Activated naive CD4-positive, alpha-beta T cell treated with anti-CD3 and anti-CD28 coated beads, Interleukin-2, amount 50 U/mL, for 24 hours (primary cell): ENCODE results near the gene RSPH3.
"Not testable (repeated sequence)": the region's sequence is repeated elsewhere in the genome, so short reads cannot be mapped to it uniquely, and the experiment has no call there.

ENCODE experiments used
- H3K27ac Mint-ChIP-seq: one replicate; pipeline ENCODE4 v1.8.0; 2021; ENCODE audit warnings: mild to moderate bottlenecking, mixed read lengths
- H3K27me3 Mint-ChIP-seq: one replicate; pipeline ENCODE4 v1.8.0; 2021; ENCODE audit warnings: mixed read lengths
- H3K36me3 Mint-ChIP-seq: one replicate; pipeline ENCODE4 v1.8.0; 2021; ENCODE audit warnings: mixed read lengths
- H3K4me1 Mint-ChIP-seq: one replicate; pipeline ENCODE4 v1.8.0; 2021; ENCODE audit warnings: mixed read lengths
- H3K4me3 Mint-ChIP-seq: one replicate; pipeline ENCODE4 v1.8.0; 2021; ENCODE audit warnings: mild to moderate bottlenecking, mixed read lengths
- H3K9me3 Mint-ChIP-seq: one replicate; pipeline ENCODE4 v1.8.0; 2021; ENCODE audit warnings: mixed read lengths

Gene RSPH3

GRCh38 chr6:158963020-158963808 is 36.8 kb downstream of the RSPH3 start:
- Mint-ChIP-seq H3K9me3 (peaks cover 8% of the 10 kb centered on the region), H3K4me3 (no peak overlapping the region), H3K27me3 (no peaks in the 10 kb centered on the region), H3K36me3 (peaks cover 4% of the 10 kb centered on the region), H3K27ac (no peak overlapping the region), H3K4me1 (no peaks in the 10 kb centered on the region)

GRCh38 chr6:158962371-158962770 is 37.6 kb downstream of the RSPH3 start:
- Mint-ChIP-seq H3K36me3 (peaks cover 3% of the 10 kb centered on the region), H3K27ac (no peak overlapping the region), H3K4me1 (no peaks in the 10 kb centered on the region), H3K9me3 (peaks cover 8% of the 10 kb centered on the region), H3K4me3 (no peak overlapping the region), H3K27me3 (no peaks in the 10 kb centered on the region)

GRCh38 chr6:158960026-158960425 is 40.0 kb downstream of the RSPH3 start:
- no peaks in the 10 kb centered on the region for H3K36me3 Mint-ChIP-seq
- H3K4me1 Mint-ChIP-seq, result no peaks in the 10 kb centered on the region
- no peak overlapping the region for H3K27ac Mint-ChIP-seq
- H3K9me3 Mint-ChIP-seq, result no peaks in the 10 kb centered on the region
- H3K4me3 Mint-ChIP-seq, result no peak overlapping the region
- no peaks in the 10 kb centered on the region for H3K27me3 Mint-ChIP-seq

GRCh38 chr6:158959552-158959951 is 40.5 kb downstream of the RSPH3 start:
- H3K27me3 Mint-ChIP-seq, result no peaks in the 10 kb centered on the region
- H3K36me3 Mint-ChIP-seq, result no peaks in the 10 kb centered on the region
- H3K4me3 Mint-ChIP-seq, result no peak overlapping the region
- no peaks in the 10 kb centered on the region for H3K4me1 Mint-ChIP-seq
- no peaks in the 10 kb centered on the region for H3K9me3 Mint-ChIP-seq
- H3K27ac Mint-ChIP-seq, result no peak overlapping the region

DNA sequence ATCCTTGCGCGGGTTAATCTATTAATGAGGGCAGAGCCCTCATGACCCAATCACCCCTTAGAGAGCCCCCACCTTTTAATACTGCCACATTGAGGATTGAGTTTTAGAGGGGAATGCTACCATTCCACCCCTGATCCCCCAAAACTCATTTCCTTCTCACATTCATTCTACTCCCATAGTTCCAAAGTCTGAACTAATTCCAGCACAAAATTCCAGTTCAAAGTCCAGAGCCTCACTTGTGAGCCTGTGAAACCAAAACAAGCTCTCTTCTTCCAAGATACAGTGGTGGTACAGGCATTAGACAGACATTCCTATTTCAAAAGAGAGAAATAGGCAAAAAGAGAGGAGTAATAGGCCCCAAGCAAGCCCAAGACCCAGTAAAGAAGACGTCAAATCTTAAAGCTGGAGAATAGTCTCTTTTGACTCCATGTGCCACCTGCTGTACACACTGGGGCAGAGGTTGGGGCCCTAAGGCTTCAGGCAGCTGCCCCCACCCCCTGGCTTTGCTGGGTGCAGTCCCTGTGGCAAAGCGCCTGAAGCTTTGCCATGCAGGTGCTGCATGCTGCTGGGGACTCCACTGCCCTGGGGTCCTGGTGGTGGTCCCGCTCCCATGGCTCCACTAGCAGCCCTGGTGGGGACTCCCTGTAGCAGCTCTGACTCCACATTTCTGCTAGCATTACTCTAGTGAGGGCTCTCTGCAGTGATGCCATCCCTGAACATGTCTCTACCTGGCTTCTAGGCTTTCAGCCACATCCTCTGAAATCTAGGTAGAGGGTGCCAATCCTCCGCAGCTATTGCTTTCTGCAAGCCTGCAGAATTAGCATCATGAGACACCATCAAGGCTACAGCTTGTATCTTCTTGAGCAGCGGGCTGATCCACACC is 41.3 kb downstream of the RSPH3 start:
- Mint-ChIP-seq H3K4me1 (no peaks in the 10 kb centered on the region), H3K4me3 (no peak overlapping the region), H3K27me3 (no peaks in the 10 kb centered on the region), H3K27ac (no peak overlapping the region), H3K36me3 (no peaks in the 10 kb centered on the region), H3K9me3 (no peaks in the 10 kb centered on the region)

DNA sequence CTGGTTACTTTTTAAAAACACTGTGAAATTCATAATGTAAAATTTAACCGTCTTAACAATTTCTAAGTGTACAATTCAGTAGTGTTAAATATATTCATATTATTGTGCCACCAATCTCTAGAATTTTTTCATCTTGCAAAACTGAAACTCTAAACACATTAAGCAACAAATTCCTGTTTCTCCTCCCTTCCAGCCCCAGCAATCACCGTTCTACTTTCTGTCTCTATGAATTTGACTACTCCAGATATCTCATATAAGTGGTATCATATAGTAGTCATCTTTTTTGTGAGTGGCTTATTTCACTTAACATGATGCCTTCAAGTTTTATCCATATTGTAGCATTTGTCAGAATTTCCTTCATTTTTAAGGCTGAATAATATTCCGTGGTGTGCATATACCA is 44.7 kb downstream of the RSPH3 start:
- Mint-ChIP-seq H3K36me3 (peaks cover 2% of the 10 kb centered on the region), H3K4me3 (no peak overlapping the region), H3K27me3 (no peaks in the 10 kb centered on the region), H3K27ac (no peak overlapping the region), H3K9me3 (no peaks in the 10 kb centered on the region), H3K4me1 (no peaks in the 10 kb centered on the region)

GRCh38 chr6:158954753-158955152 is 45.2 kb downstream of the RSPH3 start:
- Mint-ChIP-seq H3K4me1 (no peaks in the 10 kb centered on the region), H3K9me3 (no peaks in the 10 kb centered on the region), H3K4me3 (no peak overlapping the region), H3K27ac (no peak overlapping the region), H3K36me3 (peaks cover 2% of the 10 kb centered on the region), H3K27me3 (no peaks in the 10 kb centered on the region)

DNA sequence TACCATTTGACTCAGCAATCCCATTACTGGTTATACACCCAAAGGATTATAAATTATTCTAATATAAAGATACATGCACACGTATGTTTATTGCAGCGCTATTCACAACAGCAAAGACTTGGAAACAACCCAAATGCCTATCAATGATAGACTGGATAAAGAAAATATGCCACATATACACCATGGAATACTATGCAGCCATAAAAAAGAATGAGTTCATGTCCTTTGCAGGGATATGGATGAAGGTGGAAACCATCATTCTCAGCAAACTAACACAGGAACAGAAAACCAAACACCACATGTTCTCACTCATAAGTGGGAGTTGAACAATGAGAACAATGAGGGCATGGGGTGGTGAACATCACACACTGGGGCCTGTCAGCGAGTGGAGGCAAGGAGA is 48.0 kb downstream of the RSPH3 start:
- not testable (repeated sequence) for H3K27ac Mint-ChIP-seq, H3K4me1 Mint-ChIP-seq, H3K4me3 Mint-ChIP-seq, H3K9me3 Mint-ChIP-seq, H3K27me3 Mint-ChIP-seq, H3K36me3 Mint-ChIP-seq

- H3K9me3 Mint-ChIP-seq, H3K4me3 Mint-ChIP-seq, H3K27ac Mint-ChIP-seq, H3K36me3 Mint-ChIP-seq, H3K4me1 Mint-ChIP-seq, H3K27me3 Mint-ChIP-seq: not testable (repeated sequence)
These were observed 48.4 kb downstream of the RSPH3 start for GRCh38 chr6:158951565-158951964.

- no peaks in the 10 kb centered on the region for H3K27me3 Mint-ChIP-seq
- no peak overlapping the region for H3K27ac Mint-ChIP-seq
- peaks cover 6% of the 10 kb centered on the region for H3K36me3 Mint-ChIP-seq
- no peaks in the 10 kb centered on the region for H3K4me1 Mint-ChIP-seq
- H3K9me3 Mint-ChIP-seq, result no peaks in the 10 kb centered on the region
- H3K4me3 Mint-ChIP-seq, result no peak overlapping the region
These were observed 52.7 kb downstream of the RSPH3 start for GRCh38 chr6:158947284-158947683.

- H3K27ac Mint-ChIP-seq, result peak overlapping the region; percentile 65
- no peaks in the 10 kb centered on the region for H3K9me3 Mint-ChIP-seq
- no peak overlapping the region for H3K4me3 Mint-ChIP-seq
- peaks cover 14% of the 10 kb centered on the region for H3K4me1 Mint-ChIP-seq
- H3K36me3 Mint-ChIP-seq, result peaks cover 4% of the 10 kb centered on the region
- peaks cover 4% of the 10 kb centered on the region for H3K27me3 Mint-ChIP-seq
These were observed 56.5 kb downstream of the RSPH3 start for GRCh38 chr6:158943380-158944032.

GRCh38 chr6:158942349-158942748 is 57.7 kb downstream of the RSPH3 start:
- peaks cover 14% of the 10 kb centered on the region for H3K4me1 Mint-ChIP-seq
- no peak overlapping the region for H3K27ac Mint-ChIP-seq
- H3K27me3 Mint-ChIP-seq, result peaks cover 4% of the 10 kb centered on the region
- no peak overlapping the region for H3K4me3 Mint-ChIP-seq
- H3K9me3 Mint-ChIP-seq, result no peaks in the 10 kb centered on the region
- peaks cover 4% of the 10 kb centered on the region for H3K36me3 Mint-ChIP-seq

DNA sequence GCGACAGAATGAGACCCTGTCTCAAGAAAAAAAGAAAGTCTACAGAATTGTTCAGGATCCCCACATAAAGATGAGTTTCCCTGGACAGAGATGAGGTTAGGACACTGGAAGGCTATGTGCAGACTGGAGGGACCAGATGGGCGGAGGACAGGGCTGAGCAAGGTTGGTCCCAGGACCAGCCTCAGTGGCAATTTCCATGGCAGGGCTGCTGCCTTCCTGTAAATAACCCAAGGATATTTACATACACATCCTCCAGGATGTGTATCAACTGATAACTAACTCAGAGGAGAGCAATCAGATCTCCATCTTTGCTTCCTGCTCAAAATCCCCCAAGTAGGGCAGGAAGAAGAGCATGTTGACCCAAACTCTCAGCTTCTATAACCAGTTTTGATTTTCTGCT is 58.8 kb downstream of the RSPH3 start:
- Mint-ChIP-seq H3K27me3 (peaks cover 4% of the 10 kb centered on the region), H3K9me3 (no peaks in the 10 kb centered on the region), H3K36me3 (peaks cover 4% of the 10 kb centered on the region), H3K4me3 (no peak overlapping the region), H3K4me1 (peaks cover 14% of the 10 kb centered on the region), H3K27ac (no peak overlapping the region)

- H3K4me1 Mint-ChIP-seq, result peaks cover 14% of the 10 kb centered on the region
- no peaks in the 10 kb centered on the region for H3K9me3 Mint-ChIP-seq
- H3K27ac Mint-ChIP-seq, result peak overlapping the region; percentile 55
- H3K36me3 Mint-ChIP-seq, result peaks cover 4% of the 10 kb centered on the region
- peaks cover 4% of the 10 kb centered on the region for H3K27me3 Mint-ChIP-seq
- H3K4me3 Mint-ChIP-seq, result peak overlapping the region; percentile 88
These were observed 60.5 kb downstream of the RSPH3 start for GRCh38 chr6:158939255-158940159.

GRCh38 chr6:158938811-158939254 is 61.2 kb downstream of the RSPH3 start:
- peaks cover 14% of the 10 kb centered on the region for H3K4me1 Mint-ChIP-seq
- no peak overlapping the region for H3K27ac Mint-ChIP-seq
- peak overlapping the region; percentile 88 for H3K4me3 Mint-ChIP-seq
- H3K9me3 Mint-ChIP-seq, result no peaks in the 10 kb centered on the region
- H3K36me3 Mint-ChIP-seq, result peaks cover 4% of the 10 kb centered on the region
- peaks cover 4% of the 10 kb centered on the region for H3K27me3 Mint-ChIP-seq
